OCI-LY1 (cell line): ENCODE data around the gene CEP57L1.
"Not testable (repeated sequence)": the region's sequence is repeated elsewhere in the genome, so short reads cannot be mapped to it uniquely, and the experiment has no call there.

ENCODE experiments used
- CTCF ChIP-seq: fragments of 200-600 bp; sonication (generic), shearing (Covaris generic); IDR thresholded peaks from 2 replicates; pipeline ENCODE4 v1.5.1; 2017; ENCODE audit warnings: mild to moderate bottlenecking, antibody characterized with exemption, low read length, moderate library complexity, mixed read lengths
- EZH2 ChIP-seq: fragments of 200-600 bp; sonication (generic), shearing (Covaris generic); IDR thresholded peaks from 2 replicates; pipeline ENCODE4 v1.8.0; 2017; ENCODE audit warnings: borderline replicate concordance, mixed run types, mild to moderate bottlenecking, antibody characterized with exemption, low read length, moderate library complexity, mixed read lengths

GRCh38 chr6:109136039-109136438 lies 40.7 kb downstream of the CEP57L1 start:
- not testable (repeated sequence) for TF ChIP-seq CTCF, EZH2
